Activated B cell treated with CpG ODN at 0.5 μM for 24 hours (primary cell): ENCODE results near the gene ARL14. TPM values are rescaled to one million over a fixed set of nuclear protein-coding genes. Genes with fewer than 3 reads are reported as not detected.

ENCODE experiments used
- ATAC-seq: fragments of 200-7000 bp; cut with Tn5 transposase; one replicate; pipeline ENCODE4 v1.10.0; 2021; ENCODE audit warnings: low read depth, mild to moderate bottlenecking, moderate library complexity
- CTCF ChIA-PET: fragments of 350-600 bp; sonication (Branson Sonifier 250); formaldehyde crosslinking; loops from one replicate; lab custom pipeline; 2021; ENCODE audit warnings: antibody characterized with exemption; lab: Charles Lee
- POLR2A ChIA-PET: fragments of 350-600 bp; sonication (Branson Sonifier 250); formaldehyde crosslinking; loops from one replicate; lab custom pipeline; 2021; ENCODE audit warnings: antibody characterized with exemption; lab: Charles Lee
- DNase-seq: peaks from one replicate; pipeline ENCODE4 v3.0.0; 2022
- H3K27ac Mint-ChIP-seq: one replicate; pipeline ENCODE4 v1.8.0; 2020; ENCODE audit warnings: mixed read lengths
- H3K27me3 Mint-ChIP-seq: one replicate; pipeline ENCODE4 v1.8.0; 2021; ENCODE audit warnings: mixed read lengths
- H3K36me3 Mint-ChIP-seq: one replicate; pipeline ENCODE4 v1.8.0; 2021; ENCODE audit warnings: low read depth, mixed read lengths
- H3K4me1 Mint-ChIP-seq: one replicate; pipeline ENCODE4 v1.8.0; 2021; ENCODE audit warnings: mixed read lengths
- H3K4me3 Mint-ChIP-seq: one replicate; pipeline ENCODE4 v1.8.0; 2020; ENCODE audit warnings: mild to moderate bottlenecking, mixed read lengths
- H3K9me3 Mint-ChIP-seq: one replicate; pipeline ENCODE4 v1.8.0; 2020; ENCODE audit warnings: mixed read lengths
- intact Hi-C: fragments of 100-400 bp; cut with micrococcal nuclease; formaldehyde crosslinking; loops from one replicate; pipeline ENCODE4 v1.15.1; 2024
- total RNA-seq: library from RNA; stranded (reverse); gene quantifications from 2 replicates; pipeline ENCODE4 v1.2.3, GENCODE V29; 2022
- TF ChIP-seq, protein P1 (sequence below): fragments of 200-600 bp; IDR thresholded peaks from one replicate; pipeline ENCODE4 v1.8.0; 2022; ENCODE audit warnings: antibody characterized with exemption, mild to moderate bottlenecking

The ARL14 gene
- total RNA-seq, 1 donor from 2014 or later = 0.18 TPM

DNA sequence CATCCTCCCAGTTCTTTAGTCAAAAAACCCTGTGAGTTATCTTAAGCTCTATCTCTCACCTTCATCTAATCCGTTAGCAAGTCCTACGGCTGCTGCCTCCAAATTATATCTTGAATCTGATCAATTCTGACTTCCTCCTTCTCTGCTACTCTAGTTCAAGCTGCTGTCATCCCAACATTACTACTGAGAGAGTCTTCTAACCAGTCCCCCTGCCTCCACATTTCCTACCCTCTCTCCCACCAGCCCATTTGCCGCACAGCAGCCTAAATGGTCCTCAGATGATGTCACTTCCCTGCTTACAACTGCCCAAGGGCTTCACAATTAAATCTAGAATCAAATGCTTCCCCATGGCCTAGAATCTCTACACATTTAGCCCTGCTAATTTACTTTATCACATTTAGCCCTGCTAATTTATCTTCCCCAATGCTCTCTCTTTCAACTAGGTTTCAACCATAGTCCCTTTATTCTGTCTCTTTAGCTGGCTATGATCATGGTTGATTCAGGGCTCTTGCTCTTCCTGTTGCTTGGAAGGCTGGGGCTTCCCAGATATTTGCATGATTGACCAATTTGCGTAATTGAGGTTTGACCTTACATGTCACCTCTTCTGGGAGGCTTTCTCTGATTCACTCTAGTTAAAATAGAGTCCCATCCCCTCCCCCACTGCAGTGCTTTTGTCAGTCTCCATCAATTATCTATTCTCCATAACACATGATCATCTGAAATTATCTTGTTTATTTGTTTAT lies 11.0 kb upstream of the ARL14 start:
- ChIA-PET CTCF (no interaction called here), POLR2A (interaction anchor here (1.1 to 1.4 kb wide), 3 partner anchors 38 to 102 kb away, joined by 3 to 7 read pairs (median 4); partner anchors contain the start of gene KPNA4)
- H3K27ac Mint-ChIP-seq = peak overlapping the region; percentile 79
- DNase-seq (no peak), ATAC-seq (peak; percentile 79)
- intact Hi-C loops = loop anchor here (1.0 to 2.0 kb wide), 3 partner anchors 89 to 404 kb away; partner anchors contain the start of gene KPNA4
- peaks cover 26% of the 10 kb centered on the region for H3K4me1 Mint-ChIP-seq
- no peaks in the 10 kb centered on the region for H3K36me3 Mint-ChIP-seq
- TF ChIP-seq, protein P1, sequence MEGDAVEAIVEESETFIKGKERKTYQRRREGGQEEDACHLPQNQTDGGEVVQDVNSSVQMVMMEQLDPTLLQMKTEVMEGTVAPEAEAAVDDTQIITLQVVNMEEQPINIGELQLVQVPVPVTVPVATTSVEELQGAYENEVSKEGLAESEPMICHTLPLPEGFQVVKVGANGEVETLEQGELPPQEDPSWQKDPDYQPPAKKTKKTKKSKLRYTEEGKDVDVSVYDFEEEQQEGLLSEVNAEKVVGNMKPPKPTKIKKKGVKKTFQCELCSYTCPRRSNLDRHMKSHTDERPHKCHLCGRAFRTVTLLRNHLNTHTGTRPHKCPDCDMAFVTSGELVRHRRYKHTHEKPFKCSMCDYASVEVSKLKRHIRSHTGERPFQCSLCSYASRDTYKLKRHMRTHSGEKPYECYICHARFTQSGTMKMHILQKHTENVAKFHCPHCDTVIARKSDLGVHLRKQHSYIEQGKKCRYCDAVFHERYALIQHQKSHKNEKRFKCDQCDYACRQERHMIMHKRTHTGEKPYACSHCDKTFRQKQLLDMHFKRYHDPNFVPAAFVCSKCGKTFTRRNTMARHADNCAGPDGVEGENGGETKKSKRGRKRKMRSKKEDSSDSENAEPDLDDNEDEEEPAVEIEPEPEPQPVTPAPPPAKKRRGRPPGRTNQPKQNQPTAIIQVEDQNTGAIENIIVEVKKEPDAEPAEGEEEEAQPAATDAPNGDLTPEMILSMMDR = no peak
- no peaks in the 10 kb centered on the region for H3K9me3 Mint-ChIP-seq
- H3K27me3 Mint-ChIP-seq = no peaks in the 10 kb centered on the region
- peak overlapping the region; percentile 39 for H3K4me3 Mint-ChIP-seq

DNA sequence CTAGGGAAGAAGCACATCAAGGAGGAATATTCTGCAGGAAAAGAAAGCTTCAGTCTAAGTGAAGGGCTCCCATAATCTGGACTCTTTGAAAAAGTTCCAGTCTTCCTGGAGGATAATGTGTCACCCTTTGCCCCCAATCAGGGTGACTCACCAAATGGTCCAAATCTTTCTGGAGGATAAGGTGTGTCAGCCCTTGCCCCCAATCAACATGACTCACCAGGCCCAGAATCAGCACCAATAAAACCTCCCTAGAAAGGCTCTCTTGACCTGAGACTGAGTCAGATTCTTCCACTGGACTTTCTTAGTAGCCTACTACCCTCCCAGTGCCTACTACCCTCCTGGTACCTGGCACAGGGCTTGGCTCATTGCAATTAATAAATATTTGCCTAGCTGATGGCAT lies 9.5 kb upstream of the ARL14 start:
- no peak for ATAC-seq
- H3K4me1 Mint-ChIP-seq = peaks cover 29% of the 10 kb centered on the region
- TF ChIP-seq, protein P1 = no peak
- no peak overlapping the region for H3K4me3 Mint-ChIP-seq
- no peak overlapping the region for H3K27ac Mint-ChIP-seq
- ChIA-PET CTCF (no interaction called here), POLR2A (no interaction called here)
- no peaks in the 10 kb centered on the region for H3K27me3 Mint-ChIP-seq
- no peaks in the 10 kb centered on the region for H3K36me3 Mint-ChIP-seq
- no peaks in the 10 kb centered on the region for H3K9me3 Mint-ChIP-seq
- DNase-seq = no peak
- intact Hi-C loops = loop anchor here (2.0 kb wide), 1 partner anchor 103 kb away; the partner anchor contains the start of gene KPNA4

DNA sequence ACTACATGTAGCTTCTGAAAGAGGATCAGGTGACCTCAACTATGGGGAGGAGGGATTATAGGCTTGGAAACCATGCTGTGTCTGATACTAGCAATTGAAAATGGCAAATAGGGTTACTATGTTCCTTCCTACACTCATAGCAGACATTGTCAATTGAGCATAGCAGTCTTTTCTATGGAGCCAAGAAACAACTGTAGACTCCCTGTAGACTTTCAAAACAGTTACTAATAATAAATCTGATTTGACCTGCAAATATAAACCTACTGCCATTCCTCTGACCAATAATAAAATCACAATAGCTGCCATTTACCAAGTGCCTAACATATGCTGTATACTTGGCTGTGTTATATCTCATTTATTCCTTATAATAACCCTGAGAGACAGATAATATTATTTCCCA lies 8.5 kb upstream of the ARL14 start:
- Mint-ChIP-seq H3K4me1 (peaks cover 29% of the 10 kb centered on the region), H3K27ac (no peak overlapping the region), H3K36me3 (no peaks in the 10 kb centered on the region), H3K4me3 (no peak overlapping the region), H3K9me3 (no peaks in the 10 kb centered on the region), H3K27me3 (no peaks in the 10 kb centered on the region)
- ATAC-seq (no peak), DNase-seq (no peak)
- intact Hi-C loops = no loop called here
- ChIA-PET POLR2A (no interaction called here), CTCF (no interaction called here)
- TF ChIP-seq, protein P1 = no peak

DNA sequence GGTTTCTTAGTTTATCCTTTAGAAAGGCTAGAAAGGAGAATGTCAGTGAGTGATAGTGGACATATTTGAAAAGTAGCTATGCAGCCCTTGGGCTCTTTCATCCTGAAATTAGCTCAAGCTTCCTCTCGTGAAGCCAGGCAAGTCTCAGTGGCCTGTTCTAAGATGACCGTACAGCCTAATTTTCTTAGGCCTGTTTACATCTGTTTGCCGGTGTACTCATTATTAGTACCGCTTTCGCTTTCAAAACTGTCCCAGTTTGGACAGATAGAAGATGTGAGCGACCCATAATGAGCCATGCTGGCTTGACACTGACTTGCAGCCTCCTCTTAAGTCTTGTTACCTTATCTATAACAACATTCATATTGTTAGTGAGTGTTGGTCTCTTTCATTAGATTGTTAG lies 5.7 kb upstream of the ARL14 start:
- Mint-ChIP-seq H3K4me3 (no peak overlapping the region), H3K27ac (peak overlapping the region; percentile 63), H3K27me3 (no peaks in the 10 kb centered on the region), H3K4me1 (peaks cover 16% of the 10 kb centered on the region), H3K36me3 (no peaks in the 10 kb centered on the region), H3K9me3 (no peaks in the 10 kb centered on the region)
- intact Hi-C loops = no loop called here
- DNase-seq (no peak), ATAC-seq (no peak)
- TF ChIP-seq, protein P1 = no peak
- ChIA-PET POLR2A (no interaction called here), CTCF (no interaction called here)

DNA sequence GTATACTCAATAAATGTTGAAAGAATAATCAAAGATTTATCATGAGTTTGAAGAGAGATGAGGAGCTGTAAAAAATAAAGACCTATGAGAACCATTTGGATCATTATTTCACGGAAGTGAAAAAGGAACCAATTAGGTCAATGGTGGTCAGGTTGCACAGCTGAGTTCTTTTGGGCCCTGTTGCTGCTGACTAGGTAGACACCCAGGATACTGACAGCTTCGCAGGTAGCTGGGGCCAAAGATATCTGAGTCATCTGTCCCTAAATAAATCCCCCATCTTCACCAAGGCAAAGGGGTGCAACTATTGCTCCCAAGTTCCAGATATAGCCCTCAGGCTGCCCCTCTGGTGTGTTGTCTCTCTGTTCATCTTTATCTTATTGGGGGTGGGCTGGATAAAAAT lies 5.0 kb upstream of the ARL14 start:
- POLR2A ChIA-PET = no interaction called here
- no peak overlapping the region for H3K4me3 Mint-ChIP-seq
- ATAC-seq (no peak), DNase-seq (no peak)
- no peaks in the 10 kb centered on the region for H3K9me3 Mint-ChIP-seq
- intact Hi-C loops = no loop called here
- H3K27ac Mint-ChIP-seq = no peak overlapping the region
- H3K27me3 Mint-ChIP-seq = no peaks in the 10 kb centered on the region
- CTCF ChIA-PET = no interaction called here
- no peaks in the 10 kb centered on the region for H3K36me3 Mint-ChIP-seq
- H3K4me1 Mint-ChIP-seq = peaks cover 10% of the 10 kb centered on the region
- TF ChIP-seq, protein P1 = no peak
